Epithelial cell of esophagus (primary cell): ENCODE data around the gene CLOCK.

Experiments
- DNase-seq: peaks from one replicate; pipeline ENCODE4 v3.0.0; 2010; ENCODE audit warnings: low read depth
- H3K4me3 ChIP-seq: 2 replicates; pipeline ENCODE4 v1.5.1; 2011; ENCODE audit warnings: mild to moderate bottlenecking, low read length, control low read depth
- CTCF ChIP-seq: IDR thresholded peaks from 2 replicates; pipeline ENCODE4 v1.5.1; 2011; ENCODE audit warnings: low read depth, mild to moderate bottlenecking, low read length, control low read depth, inconsistent platforms; ENCODE audit not compliant: insufficient read depth; ENCODE audit errors: missing control alignments

The CLOCK gene

GRCh38 chr4:55507612-55508011, 39.1 kb downstream of the CLOCK start:
- no peak overlapping the region for H3K4me3 ChIP-seq
- DNase-seq = no peak
- no peak for TF ChIP-seq CTCF

GRCh38 chr4:55503169-55503568, 43.5 kb downstream of the CLOCK start:
- TF ChIP-seq CTCF = no peak
- no peak overlapping the region for H3K4me3 ChIP-seq
- DNase-seq = peak; percentile 77

GRCh38 chr4:55500072-55500471, 46.6 kb downstream of the CLOCK start:
- no peak for TF ChIP-seq CTCF
- no peak for DNase-seq

GRCh38 chr4:55499495-55499894, 47.2 kb downstream of the CLOCK start:
- TF ChIP-seq CTCF = no peak
- no peak overlapping the region for H3K4me3 ChIP-seq
- no peak for DNase-seq

More at GRCh38 chr4:55500072-55500471, 46.6 kb downstream of the CLOCK start:
- no peak overlapping the region for H3K4me3 ChIP-seq

DNA sequence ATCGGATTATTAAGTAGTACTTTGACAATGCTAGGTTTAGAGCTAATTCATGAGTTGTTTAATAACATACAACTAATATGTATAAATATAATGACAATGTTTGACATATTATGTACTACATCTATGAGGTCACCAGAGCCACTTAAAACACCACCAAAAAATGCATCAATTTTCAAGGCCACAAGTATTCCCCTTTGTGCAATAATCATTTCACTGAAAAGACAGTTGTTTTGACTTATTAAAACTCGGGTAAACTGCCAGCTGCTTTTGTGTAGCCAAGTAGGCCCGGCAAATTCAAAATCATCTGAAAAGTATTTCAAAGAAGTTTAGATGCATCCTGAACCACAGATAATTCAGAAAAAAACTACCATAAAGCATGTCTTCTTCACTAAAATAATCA, 48.7 kb downstream of the CLOCK start:
- H3K4me3 ChIP-seq = no peak overlapping the region
- DNase-seq = no peak
- TF ChIP-seq CTCF = no peak

DNA sequence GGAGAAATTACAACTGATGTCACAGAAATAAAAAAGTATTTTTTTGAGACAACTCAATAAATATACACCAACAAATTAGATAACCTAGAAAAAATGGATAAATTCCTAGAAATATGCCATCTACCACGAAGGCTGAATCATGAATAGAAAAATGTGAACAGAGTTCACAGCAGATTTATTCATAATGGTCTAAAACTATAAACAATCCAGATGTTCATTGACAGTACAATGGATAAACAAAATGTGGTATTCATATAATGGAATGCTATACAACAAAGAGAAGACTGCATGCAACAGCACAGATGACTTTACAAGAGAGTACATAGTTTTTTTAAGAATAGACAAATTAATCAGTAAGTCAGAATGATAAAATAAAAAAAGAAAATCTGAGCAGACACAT, 55.2 kb downstream of the CLOCK start:
- TF ChIP-seq CTCF = no peak
- H3K4me3 ChIP-seq = no peak overlapping the region
- no peak for DNase-seq

- DNase-seq = no peak
Measured at GRCh38 chr4:55488716-55489115, 58.0 kb downstream of the CLOCK start.

More at GRCh38 chr4:55488716-55489115, 58.0 kb downstream of the CLOCK start:
- TF ChIP-seq CTCF = no peak
- no peak overlapping the region for H3K4me3 ChIP-seq
